ENCODE results near the gene FAM50B.
A peak's percentile ranks its signal among the peaks of the same experiment; 100 is the strongest.

The FAM50B gene

GRCh38 chr6:3809515-3809891 is 39.7 kb upstream of the FAM50B start:
- CTCF ChIA-PET: interaction anchor here (0.6 to 2.3 kb wide), 8 partner anchors 9 to 170 kb away, joined by 3 to 10 read pairs (median 4); no protein-coding TSS in a partner anchor
- POLR2A ChIA-PET: interaction anchor here (1.0 to 1.5 kb wide), 5 partner anchors 10 to 60 kb away, joined by 3 to 5 read pairs (median 4); partner anchors contain the start of gene PXDC1
- H3K4me1 ChIP-seq (ENCODE audit: control insufficient read depth, insufficient read depth, low read length): peaks cover 4% of the 10 kb centered on the region; the same call in 1 of the 2 replicates

GRCh38 chr6:3809982-3810381 is 39.2 kb upstream of the FAM50B start:
- ChIA-PET POLR2A (interaction anchor here (1.4 to 1.5 kb wide), 2 partner anchors 58 to 60 kb away, joined by 4 to 5 read pairs; partner anchors contain the start of gene PXDC1), CTCF (interaction anchor here (1.2 to 2.3 kb wide), 5 partner anchors 9 to 123 kb away, joined by 3 to 10 read pairs (median 4); no protein-coding TSS in a partner anchor)
- peaks cover 4% of the 10 kb centered on the region; the same call in 1 of the 2 replicates for H3K4me1 ChIP-seq (ENCODE audit: control insufficient read depth, insufficient read depth, low read length)
- H3K9me3 ChIP-seq (ENCODE audit: control insufficient read depth, insufficient read depth, low read depth, low read length): no peaks in the 10 kb centered on the region
- no peaks in the 10 kb centered on the region for H3K36me3 ChIP-seq (ENCODE audit: control insufficient read depth in 2 of 2, insufficient read depth in 1 of 2, low read length in 2 of 2)
- no peak overlapping the region for H3K4me3 ChIP-seq (ENCODE audit: low read depth, low read length)
- no peak overlapping the region for H3K27ac ChIP-seq (ENCODE audit: extremely low read depth, low read depth, low read length)
- TF ChIP-seq HIC1 (tag by site-specific recombination; IDR thresholded peaks at IDR 0.05): no peak
- no peak for TF ChIP-seq ZNF747 (tag by site-specific recombination; IDR thresholded peaks at IDR 0.05)
- no peak for TF ChIP-seq ZNF174 (tag by site-specific recombination; IDR thresholded peaks at IDR 0.05)
- TF ChIP-seq ZNF510 (tag by site-specific recombination; IDR thresholded peaks at IDR 0.05; ENCODE audit: insufficient replicate concordance): no peak
- TF ChIP-seq KLF9 (tag by site-specific recombination; IDR thresholded peaks at IDR 0.05; ENCODE audit: low read depth): no peak
- no peak for TF ChIP-seq BCL6B (tag by site-specific recombination; IDR thresholded peaks at IDR 0.05)
- TF ChIP-seq GLIS1 (tag by site-specific recombination; IDR thresholded peaks at IDR 0.05): no peak
- TF ChIP-seq ZNF830 (tag by site-specific recombination; IDR thresholded peaks at IDR 0.05; ENCODE audit: low read depth): no peak
- TF ChIP-seq ZNF24 (tag by site-specific recombination; IDR thresholded peaks at IDR 0.05): no peak
- no peak for TF ChIP-seq ZNF112 (tag by site-specific recombination; IDR thresholded peaks at IDR 0.05)
- no peak for TF ChIP-seq SCRT1 (tag by site-specific recombination; IDR thresholded peaks at IDR 0.05; ENCODE audit: borderline replicate concordance)
- no peak for TF ChIP-seq ZNF621 (tag by site-specific recombination; IDR thresholded peaks at IDR 0.05)
- no peak for TF ChIP-seq ZNF155 (tag by site-specific recombination; IDR thresholded peaks at IDR 0.05)
- TF ChIP-seq ZNF692 (tag by site-specific recombination; IDR thresholded peaks at IDR 0.05): no peak
- no peak for TF ChIP-seq ZNF677 (tag by site-specific recombination; IDR thresholded peaks at IDR 0.05)
- no peak for TF ChIP-seq ZNF37A (tag by site-specific recombination; IDR thresholded peaks at IDR 0.05)

More at GRCh38 chr6:3809515-3809891, 39.7 kb upstream of the FAM50B start:
- H3K9me3 ChIP-seq (ENCODE audit: control insufficient read depth, insufficient read depth, low read depth, low read length): no peaks in the 10 kb centered on the region
- H3K36me3 ChIP-seq (ENCODE audit: control insufficient read depth in 2 of 2, insufficient read depth in 1 of 2, low read length in 2 of 2): no peaks in the 10 kb centered on the region
- no peak overlapping the region for H3K27ac ChIP-seq (ENCODE audit: extremely low read depth, low read depth, low read length)
- H3K4me3 ChIP-seq (ENCODE audit: low read depth, low read length): no peak overlapping the region
- TF ChIP-seq ZNF626 (tag by site-specific recombination; IDR thresholded peaks at IDR 0.05): no peak
- TF ChIP-seq ZNF121 (tag by site-specific recombination; IDR thresholded peaks at IDR 0.05): peak; percentile 52
